Measurements from ENCODE around the gene USP10.

DNA sequence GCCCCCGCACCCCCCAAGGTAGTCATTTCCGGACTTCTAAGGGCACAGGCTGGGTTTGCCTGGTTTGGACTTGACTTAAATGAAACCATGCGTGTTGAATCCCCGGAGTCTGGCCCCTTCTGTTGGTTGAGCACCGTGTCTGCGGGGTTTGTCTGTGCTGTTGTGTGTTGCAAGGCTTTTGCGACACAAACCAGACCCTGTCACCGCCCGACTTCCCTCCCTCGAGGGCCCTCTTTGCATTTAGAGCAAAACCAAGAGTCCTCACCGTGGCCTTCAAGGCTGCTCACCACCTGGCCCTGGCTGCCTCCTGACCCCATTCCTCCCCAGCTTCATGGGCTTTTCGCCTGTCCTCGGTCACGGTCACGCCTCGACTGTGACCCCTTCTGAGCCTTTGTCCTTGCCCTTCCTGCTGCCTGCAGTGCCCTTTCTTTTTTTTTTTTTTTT lies 127.4 kb downstream of the USP10 start:
- TF ChIP-seq, protein P1, sequence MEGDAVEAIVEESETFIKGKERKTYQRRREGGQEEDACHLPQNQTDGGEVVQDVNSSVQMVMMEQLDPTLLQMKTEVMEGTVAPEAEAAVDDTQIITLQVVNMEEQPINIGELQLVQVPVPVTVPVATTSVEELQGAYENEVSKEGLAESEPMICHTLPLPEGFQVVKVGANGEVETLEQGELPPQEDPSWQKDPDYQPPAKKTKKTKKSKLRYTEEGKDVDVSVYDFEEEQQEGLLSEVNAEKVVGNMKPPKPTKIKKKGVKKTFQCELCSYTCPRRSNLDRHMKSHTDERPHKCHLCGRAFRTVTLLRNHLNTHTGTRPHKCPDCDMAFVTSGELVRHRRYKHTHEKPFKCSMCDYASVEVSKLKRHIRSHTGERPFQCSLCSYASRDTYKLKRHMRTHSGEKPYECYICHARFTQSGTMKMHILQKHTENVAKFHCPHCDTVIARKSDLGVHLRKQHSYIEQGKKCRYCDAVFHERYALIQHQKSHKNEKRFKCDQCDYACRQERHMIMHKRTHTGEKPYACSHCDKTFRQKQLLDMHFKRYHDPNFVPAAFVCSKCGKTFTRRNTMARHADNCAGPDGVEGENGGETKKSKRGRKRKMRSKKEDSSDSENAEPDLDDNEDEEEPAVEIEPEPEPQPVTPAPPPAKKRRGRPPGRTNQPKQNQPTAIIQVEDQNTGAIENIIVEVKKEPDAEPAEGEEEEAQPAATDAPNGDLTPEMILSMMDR (IDR thresholded peaks at IDR 0.05), result no peak
- no peak for TF ChIP-seq ZFX (IDR thresholded peaks at IDR 0.05; ENCODE audit: borderline replicate concordance)

Data from 22Rv1 (cell line).